ENCODE data around the gene SYNDIG1L. TPM values are rescaled to one million over a fixed set of nuclear protein-coding genes. Genes with fewer than 3 reads are reported as not detected.

Gene SYNDIG1L
- total and polyA plus RNA-seq, 2 of the 8 experiments (the other 6 are each of a cell fraction or from before 2014, with no cell fraction given): 3.0 to 3.2 TPM

- TF ChIP-seq CHD7 (IDR thresholded peaks at IDR 0.05; ENCODE audit: insufficient replicate concordance, low read length) (no peak), GTF2F1 (IDR thresholded peaks at IDR 0.05; ENCODE audit: borderline replicate concordance, low read depth, low read length) (no peak), KDM1A (IDR thresholded peaks at IDR 0.05; ENCODE audit: borderline replicate concordance, low read length) (no peak), MAFK (IDR thresholded peaks at IDR 0.05; ENCODE audit: low read depth, low read length) (no peak), BACH1 (IDR thresholded peaks at IDR 0.05; ENCODE audit: low read length) (no peak), SRF (IDR thresholded peaks at IDR 0.05; ENCODE audit: low read depth, low read length) (no peak), TEAD4 (IDR thresholded peaks at IDR 0.05; ENCODE audit: low read depth, low read length) (no peak), KDM4A (IDR thresholded peaks at IDR 0.05; ENCODE audit: low read depth, low read length, severe bottlenecking) (no peak)
Observed at GRCh38 chr14:74441113-74441512, 15.1 kb upstream of the SYNDIG1L start (continued).

All from H1 (cell line).